ENCODE results near the gene LGALS3BP. TPM values are rescaled to one million over a fixed set of nuclear protein-coding genes. Genes with fewer than 3 reads are reported as not detected.

The LGALS3BP gene
- total and polyA plus RNA-seq, 2 of the 13 experiments (the other 11 are each of a cell fraction or from before 2014, with no cell fraction given) = 137 to 332 TPM

GRCh38 chr17:79009397-79010303, 29.9 kb upstream of the LGALS3BP start, which contains the start of gene CANT1 (continued):
- TF ChIP-seq E2F2 (CRISPR knock-in tag; IDR thresholded peaks at IDR 0.05; ENCODE audit: borderline replicate concordance) (no peak), HOXA9 (CRISPR knock-in tag; IDR thresholded peaks at IDR 0.05; ENCODE audit: borderline replicate concordance) (no peak), ZFP41 (CRISPR knock-in tag; IDR thresholded peaks at IDR 0.05; ENCODE audit: borderline replicate concordance) (0 out of 2 replicates have a peak, but pooled peaks have one; percentile 5), GATAD1 (CRISPR knock-in tag; IDR thresholded peaks at IDR 0.05) (peak; percentile 87), ZNF460 (CRISPR knock-in tag; IDR thresholded peaks at IDR 0.05; ENCODE audit: borderline replicate concordance) (no peak), THAP7 (CRISPR knock-in tag; IDR thresholded peaks at IDR 0.05) (peak; percentile 65; the same call in 1 of the 2 replicates), CBX5 (CRISPR knock-in tag; IDR thresholded peaks at IDR 0.05; ENCODE audit: borderline replicate concordance) (peak; percentile 72; the same call in 1 of the 2 replicates), HOXD1 (CRISPR knock-in tag; IDR thresholded peaks at IDR 0.05) (no peak; the same call in 1 of the 2 replicates), ZNF652 (CRISPR knock-in tag; IDR thresholded peaks at IDR 0.05; ENCODE audit: borderline replicate concordance, low read depth) (no peak), ZNF7 (CRISPR knock-in tag; IDR thresholded peaks at IDR 0.05) (no peak), REL (CRISPR knock-in tag; conservative IDR thresholded peaks at IDR 0.05) (no peak), ZBTB26 (CRISPR knock-in tag; IDR thresholded peaks at IDR 0.05; ENCODE audit: borderline replicate concordance) (no peak), LRRFIP1 (CRISPR knock-in tag; conservative IDR thresholded peaks at IDR 0.05) (no peak), ZNF879 (CRISPR knock-in tag; IDR thresholded peaks at IDR 0.05) (no peak), ZNF3 (CRISPR knock-in tag; IDR thresholded peaks at IDR 0.05) (no peak), HNF4A (CRISPR knock-in tag; IDR thresholded peaks at IDR 0.05) (no peak; the same call in 1 of the 2 replicates), JDP2 (CRISPR knock-in tag; IDR thresholded peaks at IDR 0.05; ENCODE audit: borderline replicate concordance) (no peak)

Data from HepG2 (cell line).